Peyer's patch (tissue), 4 donors: ENCODE measurements around the gene ZFPL1. TPM values are rescaled to one million over a fixed set of nuclear protein-coding genes. Genes with fewer than 3 reads are reported as not detected.

Experiments used
- DNase-seq, 3 donors: peaks; one replicate each; pipeline ENCODE4 v3.0.0-alpha.2; 2017 to 2019
- H3K27ac ChIP-seq, 4 donors: fragments of 200-600 bp; sonication (generic); one replicate each; pipeline ENCODE4 v1.5.1; 2016 to 2019
- H3K27me3 ChIP-seq, 2 donors: fragments of 200-600 bp; sonication (generic); one replicate each; pipeline ENCODE4 v1.5.1; 2019
- H3K36me3 ChIP-seq, 3 donors: fragments of 200-600 bp; sonication (generic); one replicate each; pipeline ENCODE4 v1.5.1; 2016 to 2019
- H3K4me1 ChIP-seq, 4 donors: fragments of 200-600 bp; sonication (generic); one replicate each; pipeline ENCODE4 v1.5.1; 2016 to 2019
- H3K4me3 ChIP-seq, 4 donors: fragments of 200-600 bp; sonication (generic); 1 replicate in 3 of 4; 2 replicates in 1 of 4; pipeline ENCODE4 v1.5.1; 2016 to 2019; ENCODE audit warnings: mild to moderate bottlenecking in 1 of 4
- H3K9me3 ChIP-seq, 4 donors: fragments of 200-600 bp; sonication (generic); one replicate each; pipeline ENCODE4 v1.5.1; 2016 to 2019; ENCODE audit warnings: mild to moderate bottlenecking in 1 of 4
- POLR2A ChIP-seq, 2 donors: fragments of 450-650 bp; IDR thresholded peaks; one replicate each; pipeline ENCODE4 v1.5.1; 2017; ENCODE audit warnings: antibody characterized with exemption in 2 of 2, mild to moderate bottlenecking in 2 of 2, moderate library complexity in 2 of 2
- total RNA-seq, 4 donors: library from RNA; depleted of rRNA; stranded (reverse); fragments of >200 nt; gene quantifications; one replicate each; pipeline ENCODE4 v1.1.0, GENCODE V29; 2016
- TF ChIP-seq, protein P1 (sequence below), 6 experiments: fragments of 450-650 bp in 4 of 6; fragments of 200-600 bp in 2 of 6; sonication (generic) in 1 of 6; IDR thresholded peaks; one replicate each; pipeline ENCODE4 v1.5.1; 2017 to 2019; ENCODE audit warnings: antibody characterized with exemption in 6 of 6, mild to moderate bottlenecking in 3 of 6, moderate library complexity in 1 of 6

The ZFPL1 gene
- total RNA-seq, 4 donors from 2014 or later = 53.9 to 67.6 (median 55.5) TPM

DNA sequence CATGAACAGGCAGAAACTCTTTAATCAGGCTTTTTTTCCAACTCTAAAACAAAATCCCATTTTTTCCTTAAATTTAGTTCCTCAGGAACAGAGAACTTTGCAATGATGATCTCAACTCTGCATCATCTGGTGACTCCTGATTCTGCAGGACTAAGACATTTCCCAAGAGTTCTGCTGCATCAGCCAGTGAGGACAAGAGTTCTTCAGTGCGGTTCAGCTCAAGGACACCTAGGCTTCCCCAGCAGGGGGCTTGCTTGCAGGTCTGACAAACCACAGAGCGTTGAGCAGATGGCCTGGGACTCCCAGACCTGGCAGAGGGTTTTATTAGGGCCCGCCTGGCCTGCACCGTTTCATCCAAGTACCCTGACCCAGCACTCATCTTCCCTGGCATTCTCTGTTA lies 6.6 kb upstream of the ZFPL1 start:
- peak overlapping the region in 1 of 4 donors; percentile 71 for H3K27ac ChIP-seq

DNA sequence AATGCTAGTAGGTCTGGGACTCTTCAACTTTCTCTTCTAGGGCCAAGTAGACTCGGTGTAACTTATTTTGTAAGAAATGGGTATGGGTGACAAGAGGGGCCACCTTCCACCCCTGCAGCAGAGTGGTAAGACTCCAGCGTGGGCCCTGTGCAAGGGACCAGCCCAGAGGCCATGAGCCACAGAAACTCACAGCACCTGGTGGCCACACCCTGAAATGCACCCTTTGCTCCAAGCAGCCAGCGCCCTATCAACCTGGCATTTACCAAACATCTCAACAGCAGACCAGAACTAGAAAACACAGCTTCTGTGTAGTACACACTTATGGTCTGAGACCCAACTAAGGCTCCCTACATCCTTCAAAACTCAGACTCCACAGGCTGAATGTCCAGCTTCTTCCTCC lies 5.9 kb upstream of the ZFPL1 start:
- no peak overlapping the region for H3K4me3 ChIP-seq
- no peaks in the 10 kb centered on the region for H3K9me3 ChIP-seq
- no peaks in the 10 kb centered on the region for H3K36me3 ChIP-seq
- peak; percentile 70 to 92 (median 87) for DNase-seq
- TF ChIP-seq, protein P1, sequence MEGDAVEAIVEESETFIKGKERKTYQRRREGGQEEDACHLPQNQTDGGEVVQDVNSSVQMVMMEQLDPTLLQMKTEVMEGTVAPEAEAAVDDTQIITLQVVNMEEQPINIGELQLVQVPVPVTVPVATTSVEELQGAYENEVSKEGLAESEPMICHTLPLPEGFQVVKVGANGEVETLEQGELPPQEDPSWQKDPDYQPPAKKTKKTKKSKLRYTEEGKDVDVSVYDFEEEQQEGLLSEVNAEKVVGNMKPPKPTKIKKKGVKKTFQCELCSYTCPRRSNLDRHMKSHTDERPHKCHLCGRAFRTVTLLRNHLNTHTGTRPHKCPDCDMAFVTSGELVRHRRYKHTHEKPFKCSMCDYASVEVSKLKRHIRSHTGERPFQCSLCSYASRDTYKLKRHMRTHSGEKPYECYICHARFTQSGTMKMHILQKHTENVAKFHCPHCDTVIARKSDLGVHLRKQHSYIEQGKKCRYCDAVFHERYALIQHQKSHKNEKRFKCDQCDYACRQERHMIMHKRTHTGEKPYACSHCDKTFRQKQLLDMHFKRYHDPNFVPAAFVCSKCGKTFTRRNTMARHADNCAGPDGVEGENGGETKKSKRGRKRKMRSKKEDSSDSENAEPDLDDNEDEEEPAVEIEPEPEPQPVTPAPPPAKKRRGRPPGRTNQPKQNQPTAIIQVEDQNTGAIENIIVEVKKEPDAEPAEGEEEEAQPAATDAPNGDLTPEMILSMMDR (IDR thresholded peaks at IDR 0.05) = peak; percentile 67 to 91 (median 82)
- peak in 1 of 2 donors; percentile 21 for TF ChIP-seq POLR2A (IDR thresholded peaks at IDR 0.05)
- peaks cover 0 to 6% (median 1%) of the 10 kb centered on the region in 4 donors for H3K4me1 ChIP-seq
- H3K27me3 ChIP-seq = no peaks in the 10 kb centered on the region
- H3K27ac ChIP-seq = peak overlapping the region in 2 of 4 donors; percentile 35 to 71

More for the DNA sequence above, 6.6 kb upstream of the ZFPL1 start:
- H3K4me1 ChIP-seq = peaks cover 0 to 6% (median 0%) of the 10 kb centered on the region in 4 donors
- H3K36me3 ChIP-seq = no peaks in the 10 kb centered on the region
- no peaks in the 10 kb centered on the region for H3K9me3 ChIP-seq
- no peak overlapping the region for H3K4me3 ChIP-seq
- DNase-seq = no peak
- TF ChIP-seq, protein P1 (IDR thresholded peaks at IDR 0.05) = peak in 1 of 6 experiments; percentile 4
- TF ChIP-seq POLR2A (IDR thresholded peaks at IDR 0.05) = no peak
- no peaks in the 10 kb centered on the region for H3K27me3 ChIP-seq

DNA sequence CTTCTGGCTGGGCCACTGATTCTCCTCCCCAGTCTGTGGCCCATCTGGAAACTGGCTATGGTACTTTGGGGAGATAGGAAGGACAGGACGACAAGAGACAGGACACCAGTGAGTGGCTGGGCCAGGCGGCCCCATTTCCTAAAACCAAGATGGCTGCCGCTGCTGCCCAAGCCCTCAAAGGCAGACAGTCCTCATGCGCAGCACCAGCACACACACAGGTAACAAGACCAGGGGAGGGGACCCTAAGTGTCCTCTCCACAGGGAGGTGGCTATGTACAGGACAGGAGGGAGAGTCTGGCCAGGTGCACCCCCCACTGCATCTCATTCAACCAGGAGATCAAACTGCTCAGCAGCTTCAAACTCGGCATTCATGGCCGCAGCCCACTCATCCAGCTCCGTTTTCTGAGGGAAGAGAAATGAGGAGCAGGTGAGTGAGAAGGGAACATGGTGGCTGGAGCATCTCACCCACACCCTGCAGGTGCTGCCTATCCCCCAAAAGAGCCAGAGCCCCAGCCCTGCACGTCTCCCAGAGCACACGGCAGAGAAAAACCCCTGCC lies 5.2 kb upstream of the ZFPL1 start:
- H3K4me1 ChIP-seq = peaks cover 0 to 8% (median 5%) of the 10 kb centered on the region in 4 donors
- no peak for DNase-seq
- no peak for TF ChIP-seq POLR2A (IDR thresholded peaks at IDR 0.05)
- TF ChIP-seq, protein P1 (IDR thresholded peaks at IDR 0.05) = no peak
- H3K27ac ChIP-seq = peak overlapping the region in 3 of 4 donors; percentile 11 to 71 (median 35)
- H3K27me3 ChIP-seq = no peaks in the 10 kb centered on the region
- H3K9me3 ChIP-seq = no peaks in the 10 kb centered on the region
- no peak overlapping the region for H3K4me3 ChIP-seq
- no peaks in the 10 kb centered on the region for H3K36me3 ChIP-seq

DNA sequence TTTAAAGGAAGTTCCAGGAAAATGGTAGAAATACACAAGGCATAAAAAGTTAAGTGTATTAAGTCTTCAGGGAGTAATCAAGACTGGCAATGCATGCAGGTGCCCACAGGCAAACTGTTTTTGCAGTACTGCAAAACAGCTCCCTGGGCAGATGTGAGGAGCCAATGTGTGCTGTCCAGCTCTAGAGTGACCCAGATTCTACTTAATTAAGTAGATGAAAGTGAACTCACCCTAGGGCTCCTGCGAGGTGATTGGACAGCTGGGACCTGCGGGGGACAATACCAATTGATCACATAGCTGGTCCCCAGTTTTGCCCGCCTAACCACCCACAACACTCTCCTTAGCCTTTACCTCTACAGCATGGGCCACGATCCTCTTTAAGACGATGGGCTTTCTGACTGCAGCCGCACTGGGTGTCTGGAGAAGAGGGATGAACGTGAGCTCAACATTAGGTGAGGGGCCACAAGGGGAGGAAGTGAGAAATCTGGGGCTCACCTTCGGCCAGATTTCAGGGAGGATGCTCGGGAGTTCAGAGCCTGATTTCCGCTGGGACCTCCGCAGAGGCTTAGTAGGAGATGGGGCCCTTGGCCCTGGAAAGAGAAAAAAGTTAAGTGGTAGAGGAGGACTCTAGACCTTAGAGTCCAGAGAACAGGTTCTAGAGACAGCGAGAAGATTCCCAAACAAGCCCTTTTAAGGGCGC lies 738 bp upstream of the ZFPL1 start:
- TF ChIP-seq POLR2A (IDR thresholded peaks at IDR 0.05) = no peak
- TF ChIP-seq, protein P1 (IDR thresholded peaks at IDR 0.05) = no peak
- Histone ChIP-seq H3K27me3 (no peaks in the 10 kb centered on the region), H3K4me1 (peaks cover 6 to 21% (median 10%) of the 10 kb centered on the region in 4 donors)

DNA sequence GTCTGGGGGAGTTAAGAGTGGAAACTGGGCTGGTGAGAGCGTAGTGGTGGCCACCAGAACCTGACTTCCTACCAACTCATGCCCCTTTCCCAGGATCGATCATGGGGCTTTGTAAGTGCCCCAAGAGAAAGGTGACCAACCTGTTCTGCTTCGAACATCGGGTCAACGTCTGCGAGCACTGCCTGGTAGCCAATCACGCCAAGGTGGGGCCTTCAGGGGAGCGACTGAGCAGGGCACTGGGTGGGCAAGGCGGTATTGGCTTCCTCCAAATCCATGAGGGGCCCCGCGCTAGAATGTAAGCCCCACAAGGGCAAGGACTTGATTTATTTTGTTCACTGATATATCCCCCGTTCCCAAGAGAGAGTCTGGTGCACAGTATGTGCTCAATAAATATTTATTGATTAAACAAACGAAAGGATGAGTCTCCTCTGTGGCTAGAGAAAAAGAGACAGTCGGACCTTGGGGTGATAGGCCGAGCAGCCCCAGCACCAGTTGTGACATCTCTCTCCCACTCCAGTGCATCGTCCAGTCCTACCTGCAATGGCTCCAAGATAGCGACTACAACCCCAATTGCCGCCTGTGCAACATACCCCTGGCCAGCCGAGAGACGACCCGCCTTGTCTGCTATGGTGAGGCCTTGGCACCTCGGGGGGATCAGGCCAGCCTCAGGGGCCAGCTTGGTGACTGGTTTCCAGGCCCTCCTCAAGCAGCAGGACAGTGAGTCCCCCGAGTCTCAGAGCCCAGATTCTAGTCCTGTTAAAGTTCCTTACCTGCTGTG lies 765 bp downstream of the ZFPL1 start:
- Histone ChIP-seq H3K27me3 (no peaks in the 10 kb centered on the region), H3K9me3 (no peaks in the 10 kb centered on the region), H3K4me3 (peak overlapping the region; percentile 73 to 86 (median 84)), H3K36me3 (peaks cover 0 to 46% (median 0%) of the 10 kb centered on the region in 3 donors), H3K4me1 (peaks cover 6 to 21% (median 8%) of the 10 kb centered on the region in 4 donors), H3K27ac (peak overlapping the region; percentile 93 to 97 (median 96))
- no peak for DNase-seq
- TF ChIP-seq, protein P1 (IDR thresholded peaks at IDR 0.05) = no peak
- TF ChIP-seq POLR2A (IDR thresholded peaks at IDR 0.05) = no peak

More for the DNA sequence above, 738 bp upstream of the ZFPL1 start:
- DNase-seq = no peak
- peaks cover 0 to 34% (median 0%) of the 10 kb centered on the region in 3 donors for H3K36me3 ChIP-seq
- H3K27ac ChIP-seq = peak overlapping the region; percentile 93 to 97 (median 96)
- H3K4me3 ChIP-seq = peak overlapping the region; percentile 73 to 86 (median 84)
- H3K9me3 ChIP-seq = no peaks in the 10 kb centered on the region
